Lower leg skin (tissue), 3 donors: Measurements from ENCODE around the gene AHR.

Experiments
- POLR2A ChIP-seq, 2 donors: fragments of 450-650 bp; IDR thresholded peaks; one replicate each; pipeline ENCODE4 v1.6.1; 2016 to 2017; ENCODE audit warnings: antibody characterized with exemption in 2 of 2, mild to moderate bottlenecking in 1 of 2, moderate library complexity in 1 of 2
- TF ChIP-seq, protein P1 (sequence below), 3 donors: fragments of 450-650 bp; IDR thresholded peaks; one replicate each; pipeline ENCODE4 v1.5.1; 2016; ENCODE audit warnings: antibody characterized with exemption in 3 of 3, mild to moderate bottlenecking in 3 of 3, moderate library complexity in 2 of 3

GRCh38 chr7:17325364-17325763 lies 26.9 kb downstream of the AHR start:
- TF ChIP-seq, protein P1, sequence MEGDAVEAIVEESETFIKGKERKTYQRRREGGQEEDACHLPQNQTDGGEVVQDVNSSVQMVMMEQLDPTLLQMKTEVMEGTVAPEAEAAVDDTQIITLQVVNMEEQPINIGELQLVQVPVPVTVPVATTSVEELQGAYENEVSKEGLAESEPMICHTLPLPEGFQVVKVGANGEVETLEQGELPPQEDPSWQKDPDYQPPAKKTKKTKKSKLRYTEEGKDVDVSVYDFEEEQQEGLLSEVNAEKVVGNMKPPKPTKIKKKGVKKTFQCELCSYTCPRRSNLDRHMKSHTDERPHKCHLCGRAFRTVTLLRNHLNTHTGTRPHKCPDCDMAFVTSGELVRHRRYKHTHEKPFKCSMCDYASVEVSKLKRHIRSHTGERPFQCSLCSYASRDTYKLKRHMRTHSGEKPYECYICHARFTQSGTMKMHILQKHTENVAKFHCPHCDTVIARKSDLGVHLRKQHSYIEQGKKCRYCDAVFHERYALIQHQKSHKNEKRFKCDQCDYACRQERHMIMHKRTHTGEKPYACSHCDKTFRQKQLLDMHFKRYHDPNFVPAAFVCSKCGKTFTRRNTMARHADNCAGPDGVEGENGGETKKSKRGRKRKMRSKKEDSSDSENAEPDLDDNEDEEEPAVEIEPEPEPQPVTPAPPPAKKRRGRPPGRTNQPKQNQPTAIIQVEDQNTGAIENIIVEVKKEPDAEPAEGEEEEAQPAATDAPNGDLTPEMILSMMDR (IDR thresholded peaks at IDR 0.05), result no peak
- TF ChIP-seq POLR2A (IDR thresholded peaks at IDR 0.05), result no peak
